HAP-1 (cell line): ENCODE results near the gene FAM169A.
"Not testable (repeated sequence)": the region's sequence is repeated elsewhere in the genome, so short reads cannot be mapped to it uniquely, and the experiment has no call there.

Experiments
- DNase-seq, 2 experiments: peaks; one replicate each; pipeline ENCODE4 v3.0.0-alpha.2; 2016 to 2020; ENCODE audit warnings: low spot score in 2 of 2
- H3K27me3 ChIP-seq: fragments of 250-450 bp; sonication (Bioruptor Pico); 2 replicates; pipeline ENCODE4 v1.5.1; 2020; ENCODE audit warnings: low read depth, mild to moderate bottlenecking, moderate library complexity
- H3K36me3 ChIP-seq: fragments of 250-450 bp; sonication (Bioruptor Pico); replicated peaks from 2 replicates; pipeline ENCODE4 v1.5.1; 2020; ENCODE audit warnings: mild to moderate bottlenecking
- H3K4me1 ChIP-seq: fragments of 250-450 bp; sonication (Bioruptor Pico); 2 replicates; pipeline ENCODE4 v1.5.1; 2020; ENCODE audit warnings: mild to moderate bottlenecking
- H3K4me3 ChIP-seq: fragments of 250-450 bp; sonication (Bioruptor Pico); 2 replicates; pipeline ENCODE4 v1.5.1; 2020; ENCODE audit warnings: mild to moderate bottlenecking, moderate library complexity
- H3K9me3 ChIP-seq: fragments of 250-450 bp; sonication (Bioruptor Pico); 2 replicates; pipeline ENCODE4 v1.5.1; 2020; ENCODE audit warnings: mild to moderate bottlenecking, moderate library complexity
- in situ Hi-C: fragments of 300-500 bp; cut with MboI; formaldehyde crosslinking; loops from 3 replicates; pipeline ENCODE4 v1.14.3; 2020; ENCODE audit warnings: low sequenced_read_pairs, inconsistent platforms, mixed read lengths

FAM169A gene

GRCh38 chr5:74801941-74802340 lies 64.2 kb downstream of the FAM169A start:
- H3K4me1 ChIP-seq = no peaks in the 10 kb centered on the region
- DNase-seq = no peak
- no peaks in the 10 kb centered on the region for H3K9me3 ChIP-seq
- in situ Hi-C loops = no loop called here
- no peaks in the 10 kb centered on the region; the same call in 1 of the 2 replicates for H3K36me3 ChIP-seq
- H3K27me3 ChIP-seq = no peaks in the 10 kb centered on the region
- H3K4me3 ChIP-seq = no peak overlapping the region

DNA sequence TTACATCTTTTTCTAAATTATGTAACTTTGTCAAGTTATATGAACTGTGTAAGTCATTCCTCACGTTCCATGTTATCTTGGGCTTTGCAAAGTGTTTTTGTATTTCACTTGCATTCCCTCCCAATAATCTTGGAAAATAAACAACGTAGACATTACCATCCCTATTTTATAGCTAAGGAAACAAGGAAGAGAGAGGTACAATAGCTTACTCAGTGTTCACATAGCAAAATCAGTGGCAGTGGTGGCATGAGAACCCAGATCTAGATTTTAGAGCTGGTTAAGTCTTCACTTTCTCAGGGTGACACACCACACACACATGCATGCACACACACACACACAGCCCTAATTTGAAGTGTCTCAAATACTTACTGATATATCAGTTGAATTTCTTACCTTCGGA lies 65.0 kb downstream of the FAM169A start:
- Histone ChIP-seq H3K9me3 (no peaks in the 10 kb centered on the region), H3K36me3 (no peaks in the 10 kb centered on the region; the same call in 1 of the 2 replicates), H3K4me1 (no peaks in the 10 kb centered on the region), H3K4me3 (no peak overlapping the region), H3K27me3 (no peaks in the 10 kb centered on the region)
- no peak for DNase-seq
- in situ Hi-C loops = no loop called here

DNA sequence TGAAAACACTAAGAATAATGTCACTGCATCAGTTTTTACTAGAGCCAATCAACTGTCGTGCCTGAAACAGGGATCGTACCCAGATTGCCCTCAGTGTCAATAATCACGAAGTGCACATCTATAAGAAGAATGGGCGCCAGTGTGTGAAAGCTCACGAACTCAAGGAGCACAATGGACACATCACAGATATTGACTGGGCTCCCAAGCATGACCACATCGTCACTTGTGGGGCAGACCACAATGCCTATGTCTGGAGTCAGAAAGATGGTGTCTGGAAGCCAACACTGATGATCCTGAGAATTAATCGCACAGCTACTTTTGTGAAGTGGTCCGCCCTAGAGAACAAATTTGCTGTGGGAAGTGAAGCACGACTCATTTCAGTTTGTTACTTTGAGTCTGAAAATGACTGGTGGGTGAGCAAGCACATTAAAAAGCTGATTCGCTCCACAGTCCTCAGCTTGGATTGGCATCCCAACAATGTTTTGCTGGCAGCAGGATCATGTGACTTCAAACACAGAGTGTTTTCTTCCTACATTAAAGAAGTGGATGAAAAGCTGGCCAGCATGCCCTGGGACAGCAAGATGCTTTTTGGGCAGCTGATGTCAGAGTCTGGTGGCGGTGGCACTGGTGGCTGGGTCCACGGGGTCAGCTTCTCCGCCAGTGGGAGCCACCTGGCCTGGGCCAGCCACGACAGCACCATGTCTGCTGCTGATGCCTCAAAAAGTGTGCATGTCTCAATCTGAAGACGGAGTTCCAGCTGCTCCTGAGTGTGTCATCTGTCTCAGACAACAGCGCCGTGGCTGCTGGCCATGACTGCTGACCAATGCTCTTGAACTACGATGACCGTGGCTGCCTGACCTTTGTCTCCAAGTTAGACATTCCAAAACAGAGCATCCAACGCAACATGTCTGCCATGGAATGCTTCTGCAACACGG lies 66.9 kb downstream of the FAM169A start:
- in situ Hi-C loops = no loop called here
- Histone ChIP-seq H3K9me3 (no peaks in the 10 kb centered on the region), H3K36me3 (no peaks in the 10 kb centered on the region; the same call in 1 of the 2 replicates), H3K27me3 (no peaks in the 10 kb centered on the region), H3K4me1 (no peaks in the 10 kb centered on the region), H3K4me3 (no peak overlapping the region)
- DNase-seq = no peak

- DNase-seq, H3K9me3 ChIP-seq, H3K27me3 ChIP-seq, H3K4me1 ChIP-seq, in situ Hi-C loops, H3K4me3 ChIP-seq, H3K36me3 ChIP-seq: not testable (repeated sequence)
Measured at GRCh38 chr5:74791669-74792068, 74.5 kb downstream of the FAM169A start.

DNA sequence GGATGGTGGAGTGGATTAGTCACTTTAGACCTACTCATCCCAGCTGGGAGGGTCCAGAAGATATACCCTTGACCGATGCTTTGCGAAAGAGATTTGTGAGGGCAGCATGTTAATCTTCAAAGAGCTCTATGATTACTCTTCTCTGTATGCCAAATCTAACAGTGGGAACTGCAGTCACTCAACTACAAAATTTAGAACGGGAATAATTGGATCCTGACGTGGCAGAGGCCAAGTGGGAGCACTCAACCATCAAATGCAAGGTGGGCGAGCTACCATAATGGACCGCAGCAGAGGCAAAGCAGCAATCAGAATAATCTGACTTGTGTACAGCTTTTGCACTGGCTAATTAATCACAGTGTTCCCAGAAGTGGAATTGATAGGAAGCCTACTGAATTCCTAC lies 78.8 kb downstream of the FAM169A start:
- in situ Hi-C loops = no loop called here
- no peaks in the 10 kb centered on the region for H3K27me3 ChIP-seq
- no peak overlapping the region for H3K4me3 ChIP-seq
- no peaks in the 10 kb centered on the region for H3K9me3 ChIP-seq
- peaks cover 4% of the 10 kb centered on the region for H3K36me3 ChIP-seq
- no peak for DNase-seq
- no peaks in the 10 kb centered on the region for H3K4me1 ChIP-seq

DNA sequence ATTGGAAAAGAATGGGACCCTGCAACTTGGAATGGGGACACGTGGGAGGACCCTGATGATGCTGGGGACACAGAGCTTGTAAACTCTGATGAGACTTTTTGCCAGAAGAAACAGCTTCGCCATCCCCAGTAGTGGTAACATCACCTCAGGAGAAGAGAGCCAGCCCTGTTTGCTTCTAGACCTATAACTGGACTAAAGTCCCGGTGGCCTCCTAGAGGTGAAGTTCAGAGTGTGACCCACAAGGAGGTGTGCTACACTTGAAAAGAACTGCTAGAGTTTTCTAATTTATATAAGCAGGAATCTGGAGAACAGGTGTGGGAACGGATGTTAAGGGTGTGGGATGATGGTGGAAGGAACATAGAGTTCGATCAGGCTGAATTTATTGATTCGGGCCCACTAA lies 79.3 kb downstream of the FAM169A start:
- no peak for DNase-seq
- H3K36me3 ChIP-seq = peaks cover 4% of the 10 kb centered on the region
- H3K4me3 ChIP-seq = no peak overlapping the region
- no peaks in the 10 kb centered on the region for H3K4me1 ChIP-seq
- in situ Hi-C loops = no loop called here
- no peaks in the 10 kb centered on the region for H3K27me3 ChIP-seq
- no peaks in the 10 kb centered on the region for H3K9me3 ChIP-seq

DNA sequence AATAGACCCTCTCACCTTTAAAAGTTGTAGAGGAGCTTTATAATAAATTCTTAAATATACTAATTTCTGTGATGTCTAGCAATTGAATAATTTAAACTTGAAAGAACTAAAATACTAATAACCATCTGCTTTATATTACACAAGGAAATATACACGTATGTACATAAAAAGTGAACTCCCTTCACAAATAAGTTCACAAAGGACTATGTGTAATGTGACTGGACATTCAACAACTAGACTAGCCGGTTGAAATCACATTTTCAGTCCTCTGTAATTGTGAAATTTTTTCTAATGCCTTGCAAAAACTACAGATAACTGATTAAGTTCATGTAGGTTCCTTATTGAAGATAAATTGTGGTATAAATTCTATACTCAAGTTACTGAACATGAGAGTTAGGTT lies 87.6 kb downstream of the FAM169A start:
- no peak for DNase-seq
- in situ Hi-C loops = no loop called here
- Histone ChIP-seq H3K4me1 (no peaks in the 10 kb centered on the region), H3K4me3 (no peak overlapping the region), H3K36me3 (peaks cover 44% of the 10 kb centered on the region), H3K27me3 (no peaks in the 10 kb centered on the region), H3K9me3 (no peaks in the 10 kb centered on the region)

GRCh38 chr5:74772359-74772758 lies 93.8 kb downstream of the FAM169A start:
- no peaks in the 10 kb centered on the region for H3K27me3 ChIP-seq
- peaks cover 53% of the 10 kb centered on the region for H3K36me3 ChIP-seq
- no peak overlapping the region for H3K4me3 ChIP-seq
- DNase-seq = no peak
- no peaks in the 10 kb centered on the region for H3K9me3 ChIP-seq
- peaks cover 4% of the 10 kb centered on the region for H3K4me1 ChIP-seq
- in situ Hi-C loops = no loop called here

DNA sequence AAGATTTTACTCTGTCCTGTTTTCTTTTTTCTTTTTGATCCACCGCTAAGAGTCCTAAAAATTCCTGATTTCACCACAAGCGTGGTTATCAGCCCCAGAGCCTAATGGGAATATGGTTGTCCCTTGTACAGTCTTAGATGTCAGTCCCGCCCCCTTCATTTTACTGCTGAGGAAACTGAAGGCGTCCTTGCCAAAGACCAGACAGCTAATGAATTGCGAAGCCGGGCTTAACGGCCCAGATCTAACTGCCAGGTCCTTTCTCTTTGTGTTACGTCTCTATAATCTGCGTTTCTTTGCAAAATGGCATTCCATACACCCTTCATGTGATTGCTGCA lies 98.6 kb downstream of the FAM169A start:
- Histone ChIP-seq H3K4me3 (peak overlapping the region; percentile 85), H3K4me1 (peaks cover 17% of the 10 kb centered on the region), H3K36me3 (peaks cover 42% of the 10 kb centered on the region), H3K9me3 (no peaks in the 10 kb centered on the region), H3K27me3 (no peaks in the 10 kb centered on the region)
- in situ Hi-C loops = loop anchor here (10.0 kb wide), 1 partner anchor 147 kb away; no protein-coding TSS in a partner anchor
- peak; percentile 40 to 61 for DNase-seq

DNA sequence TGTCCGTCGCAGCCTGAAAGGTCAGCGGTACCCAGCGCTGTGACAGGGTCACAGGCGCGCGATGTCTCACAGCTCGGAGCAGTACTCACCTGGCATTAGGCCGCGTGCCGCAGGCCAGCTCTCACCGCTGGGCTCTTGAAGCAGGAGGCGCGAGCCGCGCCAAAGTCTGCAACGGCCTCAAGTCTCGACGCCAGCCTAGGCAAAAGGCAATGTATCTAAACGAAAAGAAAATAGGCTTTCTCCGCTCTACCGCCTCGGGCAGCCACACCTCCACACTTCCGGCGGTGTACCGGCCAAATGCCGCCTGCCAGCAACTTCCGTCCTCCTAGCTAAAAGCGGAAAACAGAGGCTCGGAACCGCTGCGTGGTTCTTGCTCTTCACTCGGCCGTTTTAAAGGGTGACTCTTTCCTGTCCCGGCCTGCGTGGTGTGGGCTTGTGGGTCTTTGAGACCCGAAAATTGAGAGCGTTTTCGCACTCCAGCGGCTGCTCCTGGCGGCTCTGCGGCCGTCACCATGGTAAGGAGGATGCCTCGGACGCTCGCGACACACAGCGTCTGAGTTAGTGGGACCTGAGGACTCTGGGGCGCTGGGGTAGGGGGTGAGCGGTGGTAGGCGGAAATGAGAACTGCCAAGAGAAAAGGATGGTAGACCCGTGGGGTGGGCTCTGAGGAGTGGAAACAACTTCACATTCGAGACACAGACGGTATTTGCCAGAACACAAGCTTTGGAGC lies 99.2 kb downstream of the FAM169A start, which contains the start of the genes GFM2 and NSA2:
GFM2 (minus strand) TSS at position 269 of the 730 bp plus-strand sequence. CDS start 3,375 bp downstream, outside the sequence.
NSA2 (plus strand) TSS at position 401 of the 730 bp plus-strand sequence; CDS start at position 513, 112 bp downstream.
- peaks cover 44% of the 10 kb centered on the region for H3K36me3 ChIP-seq
- in situ Hi-C loops = loop anchor here (10.0 kb wide), 1 partner anchor 148 kb away; no protein-coding TSS in a partner anchor

GRCh38 chr5:74766418-74766848 lies 99.8 kb downstream of the FAM169A start:
- H3K36me3 ChIP-seq = peaks cover 49% of the 10 kb centered on the region

More for the DNA sequence above, 99.2 kb downstream of the FAM169A start, which contains the start of the genes GFM2 and NSA2:
- Histone ChIP-seq H3K9me3 (no peaks in the 10 kb centered on the region), H3K4me1 (peaks cover 17% of the 10 kb centered on the region), H3K4me3 (peak within 1 kb of the TSS; percentile 85), H3K27me3 (no peaks in the 10 kb centered on the region)
- DNase-seq = peak; percentile 74 to 93

GRCh38 chr5:74765929-74766328 lies 100.3 kb downstream of the FAM169A start:
- in situ Hi-C loops = loop anchor here (10.0 kb wide), 1 partner anchor 149 kb away; no protein-coding TSS in a partner anchor
- peaks cover 49% of the 10 kb centered on the region for H3K36me3 ChIP-seq
- peaks cover 17% of the 10 kb centered on the region for H3K4me1 ChIP-seq
- H3K27me3 ChIP-seq = no peaks in the 10 kb centered on the region
- peak overlapping the region; percentile 85 for H3K4me3 ChIP-seq
- DNase-seq = no peak
- no peaks in the 10 kb centered on the region for H3K9me3 ChIP-seq

More at GRCh38 chr5:74766418-74766848, 99.8 kb downstream of the FAM169A start:
- peak; percentile 27 to 64 for DNase-seq
- Histone ChIP-seq H3K9me3 (no peaks in the 10 kb centered on the region), H3K27me3 (no peaks in the 10 kb centered on the region), H3K4me1 (peaks cover 17% of the 10 kb centered on the region), H3K4me3 (peak overlapping the region; percentile 85)
- in situ Hi-C loops = loop anchor here (10.0 kb wide), 1 partner anchor 148 kb away; no protein-coding TSS in a partner anchor

DNA sequence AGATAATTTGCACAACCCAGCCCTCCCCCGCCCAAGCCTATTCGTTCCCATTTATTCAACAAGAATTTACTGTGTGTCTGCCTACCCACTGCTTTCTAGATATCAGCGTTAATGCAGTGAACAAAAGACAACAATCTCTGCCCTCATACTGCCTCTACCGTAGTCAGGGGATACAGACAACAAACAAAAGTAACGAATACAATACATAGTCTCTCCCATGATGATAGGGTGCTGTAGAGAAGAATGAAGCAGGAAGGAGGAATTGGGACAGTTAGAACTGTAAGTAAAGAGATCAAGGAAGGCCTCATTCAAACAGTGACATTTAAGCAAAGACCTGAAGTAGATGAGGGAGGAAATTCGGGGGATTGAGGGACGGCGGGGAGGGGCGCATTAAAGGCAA lies 101.0 kb downstream of the FAM169A start:
- H3K9me3 ChIP-seq = no peaks in the 10 kb centered on the region
- peaks cover 17% of the 10 kb centered on the region for H3K4me1 ChIP-seq
- peaks cover 49% of the 10 kb centered on the region for H3K36me3 ChIP-seq
- peak; percentile 49 to 64 for DNase-seq
- in situ Hi-C loops = loop anchor here (10.0 kb wide), 1 partner anchor 150 kb away; no protein-coding TSS in a partner anchor
- H3K27me3 ChIP-seq = no peaks in the 10 kb centered on the region
- H3K4me3 ChIP-seq = no peak overlapping the region
